ENCODE measurements around the gene RTP2. TPM values are rescaled to one million over a fixed set of nuclear protein-coding genes. Genes with fewer than 3 reads are reported as not detected.

Gene RTP2
- total and polyA plus RNA-seq, 2 donors (not counting 3 experiments of a cell fraction or from before 2014, with no cell fraction given) = not detected

DNA sequence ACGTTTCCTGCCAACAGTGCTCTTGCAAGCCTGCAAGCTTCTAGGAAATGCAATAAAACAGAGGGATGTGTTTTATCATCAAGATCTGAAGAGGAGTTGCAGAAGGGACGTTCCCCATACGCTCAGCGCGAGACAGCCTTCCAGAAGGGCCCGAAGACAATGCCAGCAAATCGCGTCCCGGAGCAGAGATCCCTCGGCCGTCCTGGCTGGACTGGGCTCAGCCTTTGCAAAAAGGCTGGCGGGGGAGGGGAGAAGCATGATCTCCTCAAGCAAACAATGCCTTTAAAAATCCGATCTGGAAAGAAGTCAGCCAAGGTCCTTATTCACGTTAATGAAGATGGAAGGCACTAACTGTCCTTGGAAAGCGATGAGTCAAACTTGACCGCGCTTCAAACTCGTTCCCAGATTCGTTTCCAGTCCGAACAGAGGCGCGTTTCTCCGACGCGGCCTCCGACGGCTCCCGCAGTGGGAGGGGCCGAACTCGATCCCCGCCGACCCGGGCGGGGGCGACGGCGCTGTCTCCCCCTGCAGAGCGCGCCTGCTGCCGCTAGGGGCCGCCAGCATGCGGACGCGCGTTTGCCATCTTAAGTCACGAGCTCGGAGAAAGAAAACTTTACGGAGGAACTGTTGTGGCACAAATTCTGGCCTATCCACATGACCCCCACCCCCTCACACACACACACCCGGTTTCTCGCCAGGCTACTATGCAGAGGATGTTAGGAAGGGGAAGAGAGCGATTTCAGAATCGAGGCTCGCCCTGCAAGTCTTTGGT lies 37.4 kb upstream of the RTP2 start:
- intact Hi-C loops (cut with micrococcal nuclease) = loop anchor here (1.0 to 5.0 kb wide), 11 partner anchors 248 to 1309 kb away; no protein-coding TSS in a partner anchor
- Histone ChIP-seq H3K27me3 (ENCODE audit: control insufficient read depth in 2 of 2, insufficient read depth in 2 of 2, low read length in 2 of 2) (no peaks in the 10 kb centered on the region), H3K9ac (replicated peaks; ENCODE audit: extremely low read depth, insufficient read depth, low read length) (peak overlapping the region; percentile 94), H3K4me2 (ENCODE audit: insufficient read depth, low read length) (peak overlapping the region; percentile 93), H3K9me3 (replicated peaks; ENCODE audit: control insufficient read depth, insufficient read depth, low read length) (no peaks in the 10 kb centered on the region), H3K4me1 (ENCODE audit: control insufficient read depth, extremely low read depth, insufficient read depth, low read length) (peaks cover 46% of the 10 kb centered on the region), H2AFZ (ENCODE audit: low read depth, low read length) (peak overlapping the region; percentile 87), H3K4me3 (replicated peaks in 1 of 3; ENCODE audit: insufficient read depth in 1 of 3, low read depth in 1 of 3, low read length in 3 of 3) (peak overlapping the region; percentile 36 to 82 (median 47)), H3K79me2 (ENCODE audit: control insufficient read depth, insufficient read depth, low read length) (peaks cover 35% of the 10 kb centered on the region), H3K9me1 (replicated peaks; ENCODE audit: control insufficient read depth, extremely low read depth, insufficient read depth, low read length) (no peaks in the 10 kb centered on the region), H3K27ac (ENCODE audit: insufficient read depth, low read depth, low read length) (peak overlapping the region; percentile 94), H3K36me3 (ENCODE audit: control insufficient read depth in 2 of 2, extremely low read depth in 1 of 2, insufficient read depth in 2 of 2, low read length in 2 of 2) (no peaks in the 10 kb centered on the region), H4K20me1 (replicated peaks; ENCODE audit: control insufficient read depth, extremely low read depth, insufficient read depth, low read length) (no peaks in the 10 kb centered on the region)
- ChIA-PET CTCF (interaction anchor here (0.6 to 6.1 kb wide), 85 partner anchors 9 to 1494 kb away, joined by 3 to 466 read pairs (median 4); no protein-coding TSS in a partner anchor), POLR2A (interaction anchor here (0.6 to 2.1 kb wide), 3 partner anchors 1193 to 1214 kb away, joined by 5 to 10 read pairs (median 8); no protein-coding TSS in a partner anchor)
- peak; percentile 35 for TF ChIP-seq GATA2 (IDR thresholded peaks at IDR 0.05; ENCODE audit: insufficient read depth, insufficient read length, low read depth, low read length)
- no peak for TF ChIP-seq POLR2AphosphoS5 (IDR thresholded peaks at IDR 0.05; ENCODE audit: insufficient read depth, low read depth, low read length)
- peak; percentile 69 for TF ChIP-seq MAX (IDR thresholded peaks at IDR 0.05; ENCODE audit: insufficient read depth, insufficient read length)
- TF ChIP-seq POLR2A (IDR thresholded peaks at IDR 0.05; ENCODE audit: low read depth, low read length) = no peak
- TF ChIP-seq, protein P1, sequence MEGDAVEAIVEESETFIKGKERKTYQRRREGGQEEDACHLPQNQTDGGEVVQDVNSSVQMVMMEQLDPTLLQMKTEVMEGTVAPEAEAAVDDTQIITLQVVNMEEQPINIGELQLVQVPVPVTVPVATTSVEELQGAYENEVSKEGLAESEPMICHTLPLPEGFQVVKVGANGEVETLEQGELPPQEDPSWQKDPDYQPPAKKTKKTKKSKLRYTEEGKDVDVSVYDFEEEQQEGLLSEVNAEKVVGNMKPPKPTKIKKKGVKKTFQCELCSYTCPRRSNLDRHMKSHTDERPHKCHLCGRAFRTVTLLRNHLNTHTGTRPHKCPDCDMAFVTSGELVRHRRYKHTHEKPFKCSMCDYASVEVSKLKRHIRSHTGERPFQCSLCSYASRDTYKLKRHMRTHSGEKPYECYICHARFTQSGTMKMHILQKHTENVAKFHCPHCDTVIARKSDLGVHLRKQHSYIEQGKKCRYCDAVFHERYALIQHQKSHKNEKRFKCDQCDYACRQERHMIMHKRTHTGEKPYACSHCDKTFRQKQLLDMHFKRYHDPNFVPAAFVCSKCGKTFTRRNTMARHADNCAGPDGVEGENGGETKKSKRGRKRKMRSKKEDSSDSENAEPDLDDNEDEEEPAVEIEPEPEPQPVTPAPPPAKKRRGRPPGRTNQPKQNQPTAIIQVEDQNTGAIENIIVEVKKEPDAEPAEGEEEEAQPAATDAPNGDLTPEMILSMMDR (IDR thresholded peaks at IDR 0.05; ENCODE audit: extremely low read depth in 1 of 2, insufficient read depth in 1 of 2, low read depth in 1 of 2, low read length in 2 of 2) = peak; percentile 99 to 100
- peak; percentile 13 for TF ChIP-seq FOS (IDR thresholded peaks at IDR 0.05; ENCODE audit: borderline replicate concordance, insufficient read depth, low read length)
- BruUV-seq (replicated peaks) = no TSS peak
- FAIRE-seq (peak; percentile 72), DNase-seq (ENCODE audit: low read depth, low spot score) (peak; percentile 90)
- dilution Hi-C loops (cut with MboI; ENCODE audit: extremely low pct_ligation_motif_present, low sequenced_read_pairs) = loop anchor here (5.0 to 25.0 kb wide), 2 partner anchors 923 to 1213 kb away; no protein-coding TSS in a partner anchor
